ENCODE data around the gene RACGAP1.

Gene RACGAP1

DNA sequence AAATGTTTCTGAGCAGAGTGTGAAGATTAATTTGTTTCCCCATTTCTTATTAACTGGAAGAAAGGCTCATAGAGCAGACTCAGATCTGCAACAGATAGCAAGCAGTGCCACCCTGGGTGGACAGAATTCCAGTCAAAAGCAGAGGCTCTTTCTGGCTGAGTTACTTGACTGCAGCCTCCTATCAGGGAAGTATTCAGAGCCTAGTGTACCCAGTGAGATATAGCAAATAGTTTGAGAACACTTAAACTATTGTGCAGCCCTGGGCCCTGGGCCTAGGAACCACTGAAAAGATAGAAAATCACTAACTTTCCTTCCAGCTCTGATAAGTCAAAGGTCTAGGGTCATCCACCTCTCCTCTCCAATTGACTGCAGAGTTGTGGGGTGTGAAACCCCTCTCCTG, 86.0 kb downstream of the RACGAP1 start:
- DNase-seq = no peak

Data from DMS79 (cell line).